BE2C (cell line): Measurements from ENCODE around the gene ELFN2.

ENCODE experiments used
- DNase-seq: peaks from one replicate; pipeline ENCODE4 v3.0.0-alpha.2; 2020
- H3K27me3 ChIP-seq: fragments of 250-450 bp; sonication (Bioruptor Pico); 2 replicates; pipeline ENCODE4 v1.5.1; 2020; ENCODE audit warnings: mild to moderate bottlenecking
- H3K36me3 ChIP-seq: fragments of 250-450 bp; sonication (Bioruptor Pico); 2 replicates; pipeline ENCODE4 v1.5.1; 2020; ENCODE audit warnings: mild to moderate bottlenecking
- H3K4me1 ChIP-seq: fragments of 250-450 bp; sonication (Bioruptor Pico); 2 replicates; pipeline ENCODE4 v1.5.1; 2020
- H3K4me3 ChIP-seq: 2 replicates; pipeline ENCODE4 v1.5.1; 2011; ENCODE audit warnings: low read depth, low read length
- H3K9me3 ChIP-seq: fragments of 250-450 bp; sonication (Bioruptor Pico); 2 replicates; pipeline ENCODE4 v1.5.1; 2020
- TF ChIP-seq, protein P1 (sequence below): IDR thresholded peaks from 2 replicates; pipeline ENCODE4 v1.5.1; 2012; ENCODE audit warnings: mild to moderate bottlenecking, low read depth, low read length

The ELFN2 gene

GRCh38 chr22:37318364-37319109 is 108.7 kb downstream of the ELFN2 start:
- TF ChIP-seq, protein P1, sequence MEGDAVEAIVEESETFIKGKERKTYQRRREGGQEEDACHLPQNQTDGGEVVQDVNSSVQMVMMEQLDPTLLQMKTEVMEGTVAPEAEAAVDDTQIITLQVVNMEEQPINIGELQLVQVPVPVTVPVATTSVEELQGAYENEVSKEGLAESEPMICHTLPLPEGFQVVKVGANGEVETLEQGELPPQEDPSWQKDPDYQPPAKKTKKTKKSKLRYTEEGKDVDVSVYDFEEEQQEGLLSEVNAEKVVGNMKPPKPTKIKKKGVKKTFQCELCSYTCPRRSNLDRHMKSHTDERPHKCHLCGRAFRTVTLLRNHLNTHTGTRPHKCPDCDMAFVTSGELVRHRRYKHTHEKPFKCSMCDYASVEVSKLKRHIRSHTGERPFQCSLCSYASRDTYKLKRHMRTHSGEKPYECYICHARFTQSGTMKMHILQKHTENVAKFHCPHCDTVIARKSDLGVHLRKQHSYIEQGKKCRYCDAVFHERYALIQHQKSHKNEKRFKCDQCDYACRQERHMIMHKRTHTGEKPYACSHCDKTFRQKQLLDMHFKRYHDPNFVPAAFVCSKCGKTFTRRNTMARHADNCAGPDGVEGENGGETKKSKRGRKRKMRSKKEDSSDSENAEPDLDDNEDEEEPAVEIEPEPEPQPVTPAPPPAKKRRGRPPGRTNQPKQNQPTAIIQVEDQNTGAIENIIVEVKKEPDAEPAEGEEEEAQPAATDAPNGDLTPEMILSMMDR: no peak
- no peaks in the 10 kb centered on the region for H3K9me3 ChIP-seq
- H3K27me3 ChIP-seq: peaks cover 16% of the 10 kb centered on the region
- H3K36me3 ChIP-seq: no peaks in the 10 kb centered on the region
- H3K4me3 ChIP-seq: no peak overlapping the region
- no peaks in the 10 kb centered on the region for H3K4me1 ChIP-seq
- no peak for DNase-seq
